ENCODE data around the gene SEMA3C.

DNA sequence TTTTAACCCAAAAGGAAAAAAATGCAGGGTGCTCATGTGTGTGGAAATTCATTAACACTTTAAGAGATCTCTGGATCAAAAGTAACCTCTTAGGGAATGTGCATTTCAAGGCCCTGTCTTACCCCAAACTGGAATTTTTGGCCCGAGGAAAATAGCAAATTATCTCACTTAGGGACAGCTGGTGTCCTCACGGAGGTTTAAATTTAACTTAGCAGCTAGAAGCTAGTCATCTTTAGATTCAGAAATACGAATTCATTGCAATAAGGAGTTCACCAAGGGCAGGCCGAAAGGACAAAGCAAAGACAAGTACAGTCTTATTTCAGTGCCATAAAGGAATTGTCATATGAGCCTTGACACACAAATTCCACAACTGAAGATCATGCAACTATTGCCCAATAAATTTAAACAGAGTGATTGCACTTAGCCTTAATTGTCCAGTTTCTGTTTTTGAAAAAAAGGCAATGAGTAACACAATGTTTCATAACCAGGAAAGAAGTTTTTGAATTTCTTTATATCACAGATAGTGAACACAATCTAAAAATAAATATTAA, 22.4 kb upstream of the SEMA3C start:
- TF ChIP-seq, protein P1, sequence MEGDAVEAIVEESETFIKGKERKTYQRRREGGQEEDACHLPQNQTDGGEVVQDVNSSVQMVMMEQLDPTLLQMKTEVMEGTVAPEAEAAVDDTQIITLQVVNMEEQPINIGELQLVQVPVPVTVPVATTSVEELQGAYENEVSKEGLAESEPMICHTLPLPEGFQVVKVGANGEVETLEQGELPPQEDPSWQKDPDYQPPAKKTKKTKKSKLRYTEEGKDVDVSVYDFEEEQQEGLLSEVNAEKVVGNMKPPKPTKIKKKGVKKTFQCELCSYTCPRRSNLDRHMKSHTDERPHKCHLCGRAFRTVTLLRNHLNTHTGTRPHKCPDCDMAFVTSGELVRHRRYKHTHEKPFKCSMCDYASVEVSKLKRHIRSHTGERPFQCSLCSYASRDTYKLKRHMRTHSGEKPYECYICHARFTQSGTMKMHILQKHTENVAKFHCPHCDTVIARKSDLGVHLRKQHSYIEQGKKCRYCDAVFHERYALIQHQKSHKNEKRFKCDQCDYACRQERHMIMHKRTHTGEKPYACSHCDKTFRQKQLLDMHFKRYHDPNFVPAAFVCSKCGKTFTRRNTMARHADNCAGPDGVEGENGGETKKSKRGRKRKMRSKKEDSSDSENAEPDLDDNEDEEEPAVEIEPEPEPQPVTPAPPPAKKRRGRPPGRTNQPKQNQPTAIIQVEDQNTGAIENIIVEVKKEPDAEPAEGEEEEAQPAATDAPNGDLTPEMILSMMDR (IDR thresholded peaks at IDR 0.05; ENCODE audit: poor library complexity) = no peak
- TF ChIP-seq EZH2 (IDR thresholded peaks at IDR 0.05; ENCODE audit: borderline replicate concordance) (no peak), EZH2phosphoT487 (IDR thresholded peaks at IDR 0.05; ENCODE audit: low read depth, severe bottlenecking, unreplicated experiment) (no peak)
